Measurements from ENCODE around the gene HTT-AS.

DNA sequence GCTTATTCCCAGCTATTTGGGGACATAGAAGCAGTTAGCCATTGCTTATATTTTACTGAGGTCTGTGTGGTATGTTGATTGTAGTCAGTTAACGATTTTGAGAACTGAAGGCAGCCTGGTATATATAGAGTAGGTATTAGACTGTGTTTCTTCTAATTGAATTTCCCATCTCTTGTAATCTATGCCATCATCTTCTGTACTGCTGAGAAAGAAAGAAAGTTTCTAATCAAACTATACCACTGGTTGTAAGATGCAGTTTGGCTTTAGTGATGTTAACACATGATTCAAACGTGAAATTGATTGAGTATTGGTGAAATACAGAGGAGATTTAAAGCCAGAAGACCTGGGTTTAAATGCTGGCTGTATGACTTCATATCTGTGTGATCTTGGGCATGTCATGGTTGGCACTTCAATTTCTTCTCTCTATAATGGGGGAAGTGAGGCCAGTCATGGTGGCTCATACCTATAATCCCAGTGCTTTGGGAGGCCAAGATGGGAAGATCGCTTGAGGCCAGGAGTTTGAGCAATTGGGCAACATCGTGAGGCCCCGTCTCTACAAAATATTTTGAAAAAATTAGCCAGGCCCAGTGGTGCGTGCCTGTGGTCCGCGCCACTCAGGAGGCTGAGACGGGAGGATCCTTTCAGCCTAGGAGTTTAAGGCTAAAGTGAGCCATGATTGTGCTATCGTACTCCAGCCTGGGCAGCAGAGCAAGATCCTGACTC lies 11.8 kb upstream of the HTT-AS start:
- TF ChIP-seq CTCF (IDR thresholded peaks at IDR 0.05) (no peak), POLR2A (IDR thresholded peaks at IDR 0.05) (no peak)

Data from esophagus squamous epithelium (tissue), 4 donors.